Gastroesophageal sphincter (tissue), 3 donors: Measurements from ENCODE around the gene OVOL2.

Experiments
- CTCF ChIP-seq, 4 experiments: fragments of 200-600 bp in 2 of 4; fragments of 450-650 bp in 2 of 4; sonication (generic) in 1 of 4; IDR thresholded peaks; one replicate each; pipeline ENCODE4 v1.5.1; 2017 to 2019; ENCODE audit warnings: antibody characterized with exemption in 4 of 4, mild to moderate bottlenecking in 2 of 4, moderate library complexity in 2 of 4
- EP300 ChIP-seq: sonication (generic); formaldehyde crosslinking; IDR thresholded peaks from one replicate; pipeline ENCODE4 v1.6.1; 2017; ENCODE audit warnings: antibody characterized with exemption, mild to moderate bottlenecking
- POLR2A ChIP-seq, 2 donors: fragments of 450-650 bp; IDR thresholded peaks; one replicate each; pipeline ENCODE4 v1.6.1; 2017; ENCODE audit warnings: antibody characterized with exemption in 2 of 2, mild to moderate bottlenecking in 2 of 2, moderate library complexity in 1 of 2

DNA sequence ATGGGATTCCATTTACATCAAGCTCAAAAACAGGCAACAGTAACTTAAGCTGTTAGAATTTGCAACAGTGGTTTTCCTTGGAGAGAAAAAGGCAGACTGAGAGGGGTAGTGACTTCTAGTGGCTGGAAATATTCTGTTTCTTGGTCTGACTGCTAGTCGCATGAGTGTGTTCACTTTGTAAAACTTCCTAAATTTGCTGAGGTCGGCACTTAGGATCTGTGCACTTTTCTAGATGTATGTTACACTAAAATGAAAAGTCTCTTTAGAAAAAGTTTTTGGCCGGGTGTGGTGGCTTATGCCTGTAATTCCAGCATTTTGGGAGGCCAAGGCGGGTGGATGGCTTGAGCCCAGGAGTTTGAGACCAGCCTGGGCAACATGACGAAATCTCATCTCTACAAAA lies 18.7 kb downstream of the OVOL2 start:
- TF ChIP-seq POLR2A (IDR thresholded peaks at IDR 0.05) (no peak), CTCF (IDR thresholded peaks at IDR 0.05) (no peak), EP300 (no peak)
